Inferior parietal cortex (tissue), 1 donor: ENCODE results near the gene ADGRV1.
A peak's percentile ranks its signal among the peaks of the same experiment; 100 is the strongest.
"Not testable (repeated sequence)": the region's sequence is repeated elsewhere in the genome, so short reads cannot be mapped to it uniquely, and the experiment has no call there.

Experiments used
- DNase-seq: peaks from one replicate; pipeline ENCODE4 v3.0.0-alpha.2; 2016; ENCODE audit errors: extremely low spot score

The ADGRV1 gene

DNA sequence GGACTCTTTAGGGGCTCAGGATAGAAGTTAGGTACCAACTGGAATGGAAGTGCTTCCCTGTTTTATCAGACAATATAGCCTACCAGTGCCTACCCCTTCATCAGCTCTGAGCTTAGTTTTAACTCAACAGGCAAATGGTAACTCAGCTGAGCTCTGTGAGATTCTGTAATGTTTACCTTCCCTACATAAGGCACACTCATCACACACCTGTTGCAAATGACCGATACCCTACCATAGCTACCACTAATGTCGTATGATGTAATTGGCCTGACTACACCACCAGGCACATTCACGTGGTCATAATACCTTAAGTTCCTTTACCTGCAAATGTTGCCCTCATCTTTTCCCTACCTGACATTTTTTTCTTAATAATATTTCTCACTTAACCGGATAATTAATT is 254.8 kb downstream of the ADGRV1 start:
- DNase-seq: no peak

DNA sequence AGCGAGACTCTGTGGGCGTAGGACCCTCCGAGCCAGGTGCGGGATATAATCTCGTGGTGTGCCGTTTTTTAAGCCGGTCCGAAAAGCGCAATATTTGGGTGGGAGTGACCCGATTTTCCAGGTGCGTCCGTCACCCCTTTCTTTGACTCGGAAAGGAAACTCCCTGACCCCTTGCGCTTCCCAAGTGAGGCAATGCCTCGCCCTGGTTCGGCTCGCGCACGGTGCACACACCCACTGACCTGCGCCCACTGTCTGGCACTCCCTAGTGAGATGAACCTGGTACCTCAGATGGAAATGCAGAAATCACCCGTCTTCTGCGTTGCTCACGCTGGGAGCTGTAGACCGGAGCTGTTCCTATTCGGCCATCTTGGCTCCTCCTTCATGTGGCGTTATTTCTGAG is 263.5 kb downstream of the ADGRV1 start:
- DNase-seq: not testable (repeated sequence)

DNA sequence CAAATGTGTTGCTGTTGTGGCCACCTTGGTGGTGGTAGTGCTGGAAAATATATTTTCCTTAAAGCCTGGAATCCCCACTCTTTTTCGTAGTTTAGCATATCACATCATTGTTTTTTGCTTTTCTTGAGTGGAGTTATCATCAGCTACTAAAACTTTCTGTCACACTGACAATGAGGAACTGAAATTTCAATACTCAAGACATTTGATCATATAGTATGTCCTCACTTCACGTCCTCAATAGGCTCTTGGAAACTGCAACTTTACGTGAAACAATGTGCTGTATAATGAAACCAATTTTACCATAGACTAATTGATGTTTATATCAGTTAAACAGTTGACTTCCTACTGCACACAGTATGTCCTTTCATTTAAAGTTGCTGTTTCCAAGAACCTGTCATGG is 265.8 kb downstream of the ADGRV1 start:
- no peak for DNase-seq

DNA sequence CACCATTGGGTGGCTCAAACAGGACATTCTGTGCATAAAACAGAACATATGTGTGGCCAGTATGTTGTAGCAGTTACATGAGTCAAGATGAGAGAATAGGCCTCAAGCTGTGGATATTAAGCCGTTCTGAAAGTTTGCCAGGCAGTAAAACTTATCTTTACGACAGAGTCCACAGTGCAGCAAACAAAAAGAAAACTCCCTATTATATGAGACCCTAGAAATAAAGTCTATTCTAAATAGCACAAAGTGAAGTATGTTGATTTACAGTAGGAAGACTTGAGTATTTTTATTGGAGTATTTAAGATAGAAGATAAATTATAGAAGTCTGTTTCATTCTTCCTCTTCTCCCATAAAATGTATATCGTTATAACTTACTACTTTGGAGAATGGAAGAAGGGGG is 271.5 kb downstream of the ADGRV1 start:
- DNase-seq: no peak

DNA sequence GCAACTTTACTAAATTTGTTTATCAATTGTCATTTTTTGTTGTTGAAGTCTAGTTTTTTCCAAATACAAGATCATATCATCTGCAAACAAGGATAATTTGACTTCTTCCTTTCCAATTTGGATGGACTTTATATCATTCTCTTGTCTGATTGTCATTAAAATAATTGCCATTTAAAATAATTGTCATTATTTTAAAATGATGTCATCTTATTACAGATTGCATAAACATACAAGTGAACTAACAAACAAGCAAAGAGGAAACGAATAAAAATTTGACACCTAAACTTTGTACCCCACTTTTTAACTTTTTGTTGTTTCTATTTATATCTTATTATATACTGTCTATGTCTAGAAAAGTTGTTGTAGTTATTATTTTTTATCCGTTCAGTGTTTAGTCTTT is 275.2 kb downstream of the ADGRV1 start:
- no peak for DNase-seq

DNA sequence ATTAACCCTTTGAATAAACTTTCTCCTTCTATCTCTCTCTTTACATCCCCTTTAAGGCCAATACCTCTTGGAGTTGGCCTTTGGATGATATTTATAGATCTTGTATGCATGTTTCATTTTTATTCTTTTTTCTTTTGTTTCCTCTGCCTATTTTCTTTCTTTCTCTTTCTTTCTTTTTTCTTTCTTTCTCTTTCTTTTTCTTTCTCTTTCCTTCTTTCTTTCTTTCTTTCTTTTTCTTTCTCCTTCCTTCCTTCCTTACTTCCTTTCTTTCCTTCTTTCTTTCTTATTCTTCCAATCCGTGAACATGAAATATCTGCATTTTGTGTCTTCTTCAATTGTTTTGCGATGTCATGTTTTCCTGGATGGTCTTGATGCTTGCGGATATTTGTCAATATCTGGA is 276.1 kb downstream of the ADGRV1 start:
- no peak for DNase-seq

DNA sequence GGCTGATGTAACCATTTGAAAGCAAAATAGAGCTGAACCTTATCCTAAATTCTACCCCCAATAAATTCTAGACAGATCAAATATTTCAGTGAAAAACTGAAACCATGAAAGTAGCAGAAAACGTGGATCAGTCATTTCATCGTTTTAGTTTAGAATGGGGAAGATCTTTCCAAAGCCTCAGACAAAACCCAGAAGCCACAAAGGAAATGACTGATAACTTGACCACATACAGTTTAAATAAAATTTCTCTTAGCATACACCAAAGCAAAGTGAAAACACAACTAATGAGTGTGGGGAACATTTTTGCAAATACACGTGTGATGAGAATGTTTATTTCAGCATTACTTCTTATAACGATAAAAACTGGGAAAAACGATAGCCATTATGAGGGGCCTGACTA is 284.8 kb downstream of the ADGRV1 start:
- no peak for DNase-seq

DNA sequence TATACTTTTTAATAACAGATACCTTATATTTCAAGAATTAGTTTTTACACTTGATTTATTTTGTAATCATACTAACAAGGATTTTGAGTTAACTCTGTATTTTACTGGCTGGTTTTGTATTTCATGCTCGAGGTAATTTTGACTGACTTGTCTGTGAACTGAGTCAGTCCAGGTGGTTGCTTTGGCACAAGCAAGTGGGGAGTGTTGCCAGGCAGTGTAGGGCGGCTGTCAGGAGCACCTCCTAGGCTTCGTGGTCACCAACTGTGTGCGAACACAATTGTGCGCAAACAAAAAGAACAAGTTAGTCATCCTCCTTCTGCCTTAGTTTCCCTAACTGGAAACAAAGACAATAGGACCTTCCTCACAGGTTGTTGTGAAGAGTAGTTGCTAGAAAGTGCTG is 286.3 kb downstream of the ADGRV1 start:
- DNase-seq: no peak

DNA sequence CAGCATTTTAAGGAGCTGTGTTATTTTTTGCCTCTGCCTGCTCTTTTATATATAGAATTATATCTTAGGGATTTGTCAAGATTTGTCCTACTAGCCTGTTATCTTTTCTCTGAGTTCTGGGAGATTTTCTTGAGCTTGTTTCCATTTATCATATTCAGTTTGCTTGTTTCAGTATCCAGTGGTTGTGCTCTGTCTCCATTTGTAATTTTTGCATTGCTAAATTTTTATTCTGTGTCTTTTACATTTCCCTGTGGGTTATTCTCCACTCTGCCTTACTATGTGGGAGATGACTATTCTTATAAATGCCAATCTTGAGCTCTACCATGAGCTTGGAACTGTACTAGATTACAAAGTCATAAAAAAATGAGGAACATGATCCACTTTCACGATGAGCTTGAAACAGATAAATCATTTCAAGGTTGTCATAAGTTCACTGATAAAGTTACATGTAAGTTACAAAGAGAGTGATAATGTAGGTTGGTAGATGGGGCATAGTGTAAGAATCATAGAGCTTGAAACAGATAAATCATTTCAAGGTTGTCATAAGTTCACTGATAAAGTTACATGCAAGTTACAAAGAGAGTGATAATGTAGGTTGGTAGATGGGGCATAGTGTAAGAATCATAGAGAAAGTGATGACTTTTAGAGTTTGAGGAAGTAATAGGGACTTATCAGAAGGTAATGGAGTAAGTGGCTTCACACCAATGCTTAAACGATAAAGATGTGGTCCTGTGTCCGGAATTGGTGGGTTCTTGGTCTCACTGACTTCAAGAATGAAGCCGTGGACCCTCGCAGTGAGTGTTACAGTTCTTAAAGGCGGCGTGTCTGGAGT is 287.3 kb downstream of the ADGRV1 start:
- no peak for DNase-seq

DNA sequence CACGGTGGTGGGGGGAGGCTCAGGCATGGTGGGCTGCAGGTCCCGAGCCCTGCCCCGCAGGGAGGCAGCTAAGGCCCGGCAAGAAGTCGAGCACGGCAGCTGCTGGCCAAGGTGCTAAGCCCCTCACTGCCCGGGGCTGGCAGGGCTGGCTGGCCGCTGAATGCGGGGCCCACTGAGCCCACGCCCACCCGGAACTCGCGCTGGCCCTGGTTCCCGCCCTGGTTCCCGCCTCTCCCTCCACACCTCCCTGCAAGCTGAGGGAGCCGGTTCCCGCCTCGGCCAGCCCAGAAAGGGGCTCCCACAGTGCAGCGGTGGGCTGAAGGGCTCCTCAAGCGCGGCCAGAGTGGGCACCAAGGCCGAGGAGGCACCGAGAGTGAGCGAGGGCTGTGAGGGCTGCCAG is 289.0 kb downstream of the ADGRV1 start:
- DNase-seq: not testable (repeated sequence)

DNA sequence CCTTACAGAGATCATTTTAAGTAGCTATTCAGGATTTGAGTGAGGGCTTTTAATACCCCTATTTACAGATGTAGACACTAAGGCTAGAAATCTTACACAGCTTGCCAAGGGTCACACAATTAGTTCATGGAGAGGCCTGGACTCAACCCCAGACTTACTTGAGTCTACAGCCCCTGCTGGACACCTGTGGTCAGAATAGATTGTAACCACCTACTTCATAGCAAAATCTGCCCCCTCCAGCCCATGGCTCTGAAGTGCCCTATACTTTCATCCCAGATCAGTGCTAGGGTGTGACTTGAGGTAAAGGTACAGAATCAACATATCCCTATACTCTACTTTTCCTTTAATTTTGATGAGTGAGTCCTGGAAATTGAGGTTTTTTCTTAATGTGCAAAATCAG is 291.3 kb downstream of the ADGRV1 start:
- DNase-seq: no peak

DNA sequence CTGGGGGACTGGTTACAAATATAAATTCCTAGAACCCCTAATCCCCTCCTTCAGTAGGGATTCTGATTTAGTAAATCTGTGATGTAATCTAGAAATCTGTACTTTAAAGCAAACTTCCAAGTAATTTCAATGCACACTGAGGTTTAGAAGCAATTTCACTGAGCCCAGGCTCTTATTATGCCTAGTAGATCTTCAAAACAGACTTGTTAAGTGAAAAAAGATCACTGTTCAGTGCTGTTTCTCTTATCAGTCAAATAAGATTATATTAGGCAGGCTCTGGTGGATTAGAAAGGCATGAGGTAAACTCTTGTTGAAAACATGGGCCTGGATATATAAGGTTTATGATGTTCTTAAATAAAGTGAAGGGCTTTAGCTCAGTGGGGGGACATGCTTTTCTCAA is 293.9 kb downstream of the ADGRV1 start:
- no peak for DNase-seq

DNA sequence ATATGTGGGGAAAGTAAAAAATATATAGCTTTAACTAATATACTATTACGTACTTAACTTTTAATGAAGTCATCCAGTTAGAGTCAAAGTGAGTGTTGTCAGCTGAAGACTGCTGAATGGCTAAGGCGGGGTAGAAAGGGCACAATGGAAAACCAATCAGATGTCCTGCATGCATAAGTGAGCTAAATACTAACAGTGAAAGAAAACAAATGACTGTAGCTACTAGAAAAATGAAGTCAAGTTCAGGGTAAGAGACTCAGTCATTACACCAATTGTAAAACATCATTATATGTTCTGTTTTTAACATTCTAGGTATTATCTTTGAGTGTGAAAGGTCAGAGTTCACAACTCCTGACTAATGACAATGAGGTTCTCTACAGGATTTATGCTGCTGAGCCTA is 295.2 kb downstream of the ADGRV1 start:
- DNase-seq: no peak

DNA sequence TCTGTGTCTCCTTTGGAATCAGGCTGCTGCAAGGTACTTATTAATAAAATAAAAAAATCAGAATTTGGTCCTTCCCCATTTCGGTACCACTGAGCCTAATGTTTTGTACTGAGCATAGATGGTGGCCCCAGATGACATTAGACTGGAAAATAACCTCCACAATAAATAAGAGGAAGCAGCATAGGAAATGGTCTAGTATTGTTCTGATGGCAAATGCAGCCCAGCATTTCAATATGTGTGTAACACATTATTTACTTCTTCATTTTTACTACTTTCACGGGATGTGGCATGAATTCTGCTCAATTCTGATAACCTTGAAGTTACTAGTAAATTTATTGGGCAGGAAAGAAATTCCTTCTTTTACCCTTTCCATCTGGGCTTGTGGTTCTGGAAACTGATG is 295.6 kb downstream of the ADGRV1 start:
- DNase-seq: no peak

DNA sequence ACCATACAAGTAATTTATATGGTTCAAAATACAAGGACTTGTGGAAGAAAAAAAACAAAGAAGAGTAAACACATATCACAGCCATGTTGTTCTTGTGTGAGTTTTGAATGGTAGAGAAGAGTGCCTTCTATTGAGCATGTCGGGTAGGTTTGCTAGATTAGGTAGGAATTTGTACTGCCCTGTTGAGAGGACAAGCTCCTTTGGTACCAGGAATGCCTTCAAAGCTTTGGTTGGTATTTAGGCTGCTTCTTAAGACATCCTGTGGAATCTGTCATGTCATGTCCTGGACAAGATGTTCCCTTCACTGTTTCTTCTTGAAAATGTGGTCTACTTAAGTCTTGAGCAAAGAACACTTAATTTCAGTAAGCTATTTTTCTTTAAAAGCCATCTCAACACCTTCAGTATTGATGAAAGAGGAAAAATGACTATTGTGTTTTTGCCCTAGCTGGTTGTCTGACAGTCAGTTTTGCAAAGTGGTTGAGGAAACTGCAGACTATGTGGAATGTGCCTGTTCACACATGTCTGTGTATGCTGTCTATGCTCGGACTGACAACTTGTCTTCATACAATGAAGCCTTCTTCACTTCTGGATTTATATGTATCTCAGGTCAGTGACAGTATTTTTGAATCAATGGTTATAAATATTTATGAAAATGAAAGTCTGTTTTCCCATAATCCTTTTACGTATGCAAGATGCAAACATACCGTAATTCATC is 296.9 kb downstream of the ADGRV1 start:
- no peak for DNase-seq

DNA sequence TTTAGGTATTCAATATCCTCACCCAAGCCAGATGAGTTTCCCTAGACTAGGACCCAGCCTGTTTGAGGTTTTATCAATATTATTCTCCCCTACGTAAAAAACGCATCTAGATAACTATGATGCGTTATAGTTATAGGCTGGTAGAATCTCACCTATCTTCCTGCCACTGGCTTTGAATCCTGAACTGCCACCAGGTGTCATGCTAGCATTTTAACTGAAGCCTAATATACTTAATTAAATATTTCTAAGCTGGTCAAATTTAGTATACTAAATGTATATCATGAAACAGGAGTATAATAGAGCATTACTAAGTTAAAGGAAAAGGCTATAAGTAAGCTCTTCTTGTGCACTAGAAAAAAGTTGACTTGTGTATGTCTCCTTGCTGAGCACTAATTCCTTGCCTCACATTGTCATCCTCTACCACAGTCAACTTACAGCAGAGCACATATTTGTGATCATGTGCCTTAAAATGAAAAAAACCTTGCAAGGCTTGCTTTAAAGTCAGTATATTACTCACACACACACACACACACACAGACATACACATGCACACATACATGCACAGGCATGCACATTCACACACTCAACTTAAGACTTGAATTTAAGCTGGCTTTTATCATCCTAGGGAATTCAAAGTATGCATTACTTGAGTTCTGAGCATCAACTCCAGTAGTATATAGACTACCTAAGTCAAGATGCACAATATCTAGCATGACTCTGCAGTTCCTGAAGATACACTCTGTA is 303.4 kb downstream of the ADGRV1 start:
- no peak for DNase-seq

DNA sequence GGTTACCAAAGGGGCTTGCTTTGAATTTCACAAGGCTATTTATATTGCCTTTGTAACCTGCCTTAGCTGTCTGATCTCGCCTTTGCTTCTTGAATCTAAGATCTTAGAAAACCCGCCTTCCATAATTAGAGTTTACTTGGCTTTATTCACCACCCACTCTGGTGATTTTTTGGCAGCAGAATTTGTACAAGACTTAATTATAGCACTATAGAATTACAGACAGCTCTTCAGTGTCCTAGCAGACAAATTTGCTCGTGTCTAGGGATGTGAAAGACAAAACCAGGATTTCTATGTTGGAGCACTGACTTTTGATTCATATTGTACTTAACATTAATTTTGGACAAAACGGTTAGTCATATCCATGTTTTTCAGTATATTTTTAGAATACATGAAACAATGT is 306.6 kb downstream of the ADGRV1 start:
- peak; percentile 29 for DNase-seq

DNA sequence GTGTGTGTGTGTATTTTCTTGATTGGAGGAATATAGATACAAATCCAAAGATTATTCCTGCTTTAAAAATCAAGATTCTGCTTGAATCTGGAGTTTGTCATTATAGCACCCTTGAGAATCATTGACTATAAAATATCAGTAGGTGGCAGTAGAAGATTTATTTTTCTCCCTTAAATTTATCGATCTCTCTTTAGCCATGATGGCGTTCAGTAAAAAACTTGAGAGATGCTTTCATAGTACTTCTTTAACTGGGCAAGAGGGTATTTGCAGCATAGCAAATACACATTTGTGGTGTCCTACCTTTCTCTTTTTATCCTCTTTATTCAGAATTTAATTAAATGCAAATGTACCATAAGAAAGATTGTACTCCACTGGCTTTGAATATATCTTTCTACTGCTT is 307.7 kb downstream of the ADGRV1 start:
- peak; percentile 52 for DNase-seq

DNA sequence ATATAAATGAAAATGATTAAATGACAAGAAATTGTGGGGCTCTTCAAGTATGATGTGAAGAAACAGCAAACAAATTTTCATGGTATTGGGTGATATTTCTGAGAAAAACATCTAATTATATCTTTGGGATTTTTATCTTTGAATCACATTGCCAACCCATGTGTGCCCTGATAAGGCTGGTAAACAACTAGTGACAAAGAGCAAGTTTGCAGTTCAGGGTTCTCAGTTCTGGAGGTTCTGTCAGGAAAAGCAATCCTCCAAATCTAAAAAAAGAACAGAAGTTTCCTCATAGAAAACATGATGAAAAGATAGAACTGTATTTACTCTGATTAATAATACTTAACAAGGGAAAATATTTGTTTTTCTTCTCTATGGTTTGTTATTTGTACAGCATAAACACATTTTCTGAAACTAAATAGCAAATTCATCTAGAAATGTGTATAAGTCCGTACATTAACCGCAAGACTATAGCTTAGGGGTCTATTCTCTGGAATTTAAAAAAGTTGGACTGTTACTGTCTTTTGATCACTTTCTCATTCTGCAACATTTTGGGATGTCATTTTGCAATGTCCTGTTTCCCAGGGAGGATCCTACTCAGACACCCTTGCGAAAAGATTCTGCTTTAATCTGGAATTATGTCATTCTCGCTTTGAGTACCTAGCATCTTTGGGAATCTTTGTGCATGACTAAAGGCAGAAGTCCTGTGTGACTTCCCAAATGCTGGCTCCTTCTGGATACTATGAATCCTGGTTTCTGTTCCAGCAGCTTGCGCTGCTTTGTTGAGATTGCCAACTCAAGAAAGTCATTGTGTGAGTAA is 308.5 kb downstream of the ADGRV1 start:
- no peak for DNase-seq

DNA sequence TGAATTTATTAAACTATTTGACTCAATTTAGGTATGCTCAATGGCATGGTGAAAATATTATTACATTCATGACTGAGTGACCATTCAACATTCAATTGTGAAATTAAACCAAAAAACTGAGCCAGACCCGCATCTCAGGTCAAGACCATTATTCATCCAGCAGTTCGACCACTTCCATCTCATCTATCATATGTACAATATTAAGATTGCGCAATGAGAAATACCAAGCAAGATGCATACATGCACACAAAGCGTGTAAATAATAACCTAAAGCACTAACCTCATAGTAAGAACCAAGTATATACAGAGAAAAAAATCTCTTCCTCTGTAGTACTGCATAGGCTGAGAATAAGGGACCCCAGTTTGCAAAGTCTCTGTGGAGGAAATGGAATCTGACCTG is 310.2 kb downstream of the ADGRV1 start:
- DNase-seq: no peak

DNA sequence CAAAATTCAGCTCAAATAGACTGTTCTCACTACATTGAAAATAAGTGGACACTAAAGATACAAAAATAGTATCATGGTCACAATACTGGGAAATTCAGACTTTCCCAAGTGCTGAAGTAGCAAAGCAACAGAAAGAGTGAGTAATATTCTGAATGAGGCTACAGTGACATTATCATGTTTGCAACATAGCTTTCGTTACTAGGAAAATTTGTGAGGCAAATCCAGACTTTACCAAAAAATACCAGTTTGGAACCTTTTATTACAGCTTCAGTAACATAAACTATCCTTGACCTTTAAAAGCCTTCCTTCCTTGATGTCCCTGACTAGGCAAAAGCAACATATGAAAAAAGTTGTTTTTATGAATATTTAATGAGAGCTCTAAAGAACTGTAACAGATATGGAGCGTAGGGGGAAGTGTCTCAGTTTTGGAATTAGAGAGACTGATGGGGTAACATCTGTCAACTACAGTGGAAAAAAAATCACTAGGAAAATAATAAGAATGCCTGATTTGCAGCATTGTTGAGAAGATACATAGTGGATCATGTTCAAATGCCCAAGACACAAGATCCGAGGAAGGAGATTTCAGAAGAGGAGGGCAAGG is 312.9 kb downstream of the ADGRV1 start:
- DNase-seq: no peak
